ENCODE data around the gene MAN1A1. TPM values are rescaled to one million over a fixed set of nuclear protein-coding genes. Genes with fewer than 3 reads are reported as not detected.

MAN1A1 gene
- total RNA-seq, 1 donor: 79.6 TPM

DNA sequence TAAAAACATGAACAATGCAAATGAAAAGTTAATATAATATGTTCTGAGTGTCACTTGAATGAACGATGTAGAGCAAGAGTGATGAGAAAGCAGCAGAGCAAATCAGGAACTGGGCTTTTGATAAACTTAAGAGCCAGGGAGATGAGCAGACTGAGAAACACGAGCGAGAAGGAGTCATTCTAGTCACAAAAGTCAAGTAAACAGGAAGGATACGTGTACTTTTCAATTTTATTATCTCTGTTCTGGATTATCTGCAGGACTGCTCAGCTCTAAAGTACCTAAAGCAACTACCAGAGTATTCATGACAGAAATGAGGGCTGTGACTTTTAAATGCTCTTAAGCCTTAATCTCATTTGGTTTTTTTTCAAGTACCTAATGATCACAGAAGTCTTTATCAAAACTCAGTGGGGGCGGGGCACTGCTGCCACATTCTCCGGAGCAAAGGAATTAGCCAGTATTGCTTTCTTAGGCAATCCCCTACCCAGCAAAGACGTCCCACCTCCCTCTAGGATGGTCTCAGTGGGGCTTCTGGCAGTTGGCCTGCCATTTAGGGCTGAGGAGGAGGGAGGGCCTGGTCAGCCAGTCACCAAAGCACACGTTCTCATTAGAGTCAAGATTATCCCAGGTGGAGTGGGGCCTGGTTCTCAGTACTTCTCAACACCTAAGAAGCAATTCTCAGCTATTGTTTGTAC, 8.6 kb downstream of the MAN1A1 start:
- Histone ChIP-seq H4K20me1 (ENCODE audit: insufficient read depth, low read length) (no peaks in the 10 kb centered on the region), H3K4me3 (ENCODE audit: insufficient read depth, low read length) (no peak overlapping the region), H3K27ac (ENCODE audit: low read depth, low read length) (no peak overlapping the region), H3K27me3 (ENCODE audit: insufficient read depth, low read length) (no peaks in the 10 kb centered on the region), H3K79me2 (ENCODE audit: insufficient read depth, low read length) (peaks cover 7% of the 10 kb centered on the region), H2AFZ (ENCODE audit: low read length) (no peak overlapping the region), H3K9me3 (ENCODE audit: low read depth, low read length) (no peaks in the 10 kb centered on the region), H3K4me2 (ENCODE audit: insufficient read depth, low read length) (no peak overlapping the region), H3K4me1 (ENCODE audit: insufficient read depth, low read length) (no peaks in the 10 kb centered on the region), H3K36me3 (ENCODE audit: insufficient read depth, low read length) (no peaks in the 10 kb centered on the region)
- no peak for DNase-seq (ENCODE audit: insufficient read length, low spot score, missing footprints)
- TF ChIP-seq CTCF (IDR thresholded peaks at IDR 0.05; ENCODE audit: extremely low read depth, low read depth, low read length): no peak

GRCh38 chr6:119339941-119340456, 9.6 kb downstream of the MAN1A1 start:
- no peak overlapping the region for H3K4me2 ChIP-seq (ENCODE audit: insufficient read depth, low read length)
- no peaks in the 10 kb centered on the region for H3K9me3 ChIP-seq (ENCODE audit: low read depth, low read length)
- no peaks in the 10 kb centered on the region for H3K4me1 ChIP-seq (ENCODE audit: insufficient read depth, low read length)
- no peaks in the 10 kb centered on the region for H3K36me3 ChIP-seq (ENCODE audit: insufficient read depth, low read length)
- H3K79me2 ChIP-seq (ENCODE audit: insufficient read depth, low read length): peaks cover 7% of the 10 kb centered on the region
- no peak overlapping the region for H3K27ac ChIP-seq (ENCODE audit: low read depth, low read length)
- no peak for DNase-seq (ENCODE audit: insufficient read length, low spot score, missing footprints)
- no peak overlapping the region for H3K4me3 ChIP-seq (ENCODE audit: insufficient read depth, low read length)
- no peak for TF ChIP-seq CTCF (IDR thresholded peaks at IDR 0.05; ENCODE audit: extremely low read depth, low read depth, low read length)
- H2AFZ ChIP-seq (ENCODE audit: low read length): no peak overlapping the region
- H3K27me3 ChIP-seq (ENCODE audit: insufficient read depth, low read length): no peaks in the 10 kb centered on the region
- H4K20me1 ChIP-seq (ENCODE audit: insufficient read depth, low read length): no peaks in the 10 kb centered on the region

- TF ChIP-seq CTCF (IDR thresholded peaks at IDR 0.05; ENCODE audit: extremely low read depth, low read depth, low read length): no peak
- DNase-seq (ENCODE audit: insufficient read length, low spot score, missing footprints): no peak
- no peak overlapping the region for H3K4me3 ChIP-seq (ENCODE audit: insufficient read depth, low read length)
- no peaks in the 10 kb centered on the region for H3K27me3 ChIP-seq (ENCODE audit: insufficient read depth, low read length)
- H3K9me3 ChIP-seq (ENCODE audit: low read depth, low read length): no peaks in the 10 kb centered on the region
- H3K36me3 ChIP-seq (ENCODE audit: insufficient read depth, low read length): no peaks in the 10 kb centered on the region
- peaks cover 7% of the 10 kb centered on the region for H3K79me2 ChIP-seq (ENCODE audit: insufficient read depth, low read length)
- no peak overlapping the region for H3K4me2 ChIP-seq (ENCODE audit: insufficient read depth, low read length)
- no peak overlapping the region for H3K27ac ChIP-seq (ENCODE audit: low read depth, low read length)
- no peaks in the 10 kb centered on the region for H4K20me1 ChIP-seq (ENCODE audit: insufficient read depth, low read length)
- H2AFZ ChIP-seq (ENCODE audit: low read length): no peak overlapping the region
- no peaks in the 10 kb centered on the region for H3K4me1 ChIP-seq (ENCODE audit: insufficient read depth, low read length)
Measured at GRCh38 chr6:119337762-119338161, 11.8 kb downstream of the MAN1A1 start.

DNA sequence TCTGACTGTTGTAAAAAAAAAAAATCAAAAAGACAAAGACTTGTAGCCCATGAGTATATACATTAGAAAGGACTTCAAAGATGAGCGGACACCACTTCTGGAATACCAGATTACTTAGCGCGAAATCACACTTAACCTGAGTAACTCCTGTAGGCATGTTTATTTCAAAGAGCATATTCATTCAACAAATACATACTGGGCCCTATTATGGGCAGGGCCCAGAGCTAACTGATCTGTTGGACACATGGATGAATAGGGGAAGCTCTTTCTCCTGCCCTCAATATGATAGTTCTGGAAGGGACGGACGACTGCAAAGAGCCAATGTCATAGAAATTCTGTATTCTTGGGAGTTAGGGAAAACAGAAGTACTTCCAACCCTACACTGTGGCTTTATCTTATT, 12.3 kb downstream of the MAN1A1 start:
- Histone ChIP-seq H3K27me3 (ENCODE audit: insufficient read depth, low read length) (no peaks in the 10 kb centered on the region), H3K36me3 (ENCODE audit: insufficient read depth, low read length) (no peaks in the 10 kb centered on the region), H3K4me3 (ENCODE audit: insufficient read depth, low read length) (no peak overlapping the region), H3K27ac (ENCODE audit: low read depth, low read length) (no peak overlapping the region), H3K79me2 (ENCODE audit: insufficient read depth, low read length) (peaks cover 7% of the 10 kb centered on the region), H3K4me2 (ENCODE audit: insufficient read depth, low read length) (no peak overlapping the region), H2AFZ (ENCODE audit: low read length) (no peak overlapping the region), H4K20me1 (ENCODE audit: insufficient read depth, low read length) (no peaks in the 10 kb centered on the region), H3K4me1 (ENCODE audit: insufficient read depth, low read length) (no peaks in the 10 kb centered on the region), H3K9me3 (ENCODE audit: low read depth, low read length) (no peaks in the 10 kb centered on the region)
- no peak for DNase-seq (ENCODE audit: insufficient read length, low spot score, missing footprints)
- TF ChIP-seq CTCF (IDR thresholded peaks at IDR 0.05; ENCODE audit: extremely low read depth, low read depth, low read length): no peak
